K562 (cell line): ENCODE measurements around the gene INPP4B. TPM values are rescaled to one million over a fixed set of nuclear protein-coding genes. Genes with fewer than 3 reads are reported as not detected.

Source experiments
- ATAC-seq: fragments of 200-7000 bp; cut with Tn5 transposase; 3 replicates; pipeline ENCODE4 v1.9.1; 2020; ENCODE audit warnings: moderate library complexity
- BruUV-seq: library from RNA; stranded (reverse); fragments of 400-500 nt; replicated peaks from 2 replicates; lab custom pipeline; 2021; lab: Mats Ljungman, UMichigan
- CTCF ChIA-PET: fragments of 300-600 bp; formaldehyde crosslinking; extraction: SDS; loops from one replicate; lab custom pipeline; 2021; ENCODE audit warnings: low intra/inter-chr PET ratio; lab: Yijun Ruan, JAX
- POLR2A ChIA-PET: fragments of 300-600, 350-650 bp; sonication (Branson Sonifier 250); formaldehyde crosslinking; extraction: SDS; loops from one replicate; lab custom pipeline; 2021; ENCODE audit warnings: antibody characterized with exemption, inconsistent platforms; lab: Yijun Ruan, JAX
- DNase-seq, 4 experiments: peaks; one replicate each; pipeline versions ENCODE4 v3.0.0 to v3.0.0-alpha.2; 2011 to 2018; ENCODE audit warnings: low spot score in 3 of 4, mixed read lengths in 3 of 4; ENCODE audit errors: extremely low read depth in 1 of 4
- FAIRE-seq: peaks from 2 replicates; lab custom pipeline; 2011; peaks lifted over from hg19 to GRCh38; lab: Jason Lieb, UNC
- H2AFZ ChIP-seq: 2 replicates; pipeline ENCODE4 v1.6.0; 2011; ENCODE audit warnings: low read depth, low read length, control low read depth, inconsistent platforms
- H3K27ac ChIP-seq: fragments of 200-600 bp; 3 replicates; pipeline ENCODE4 v1.8.0; 2011; ENCODE audit warnings: low read depth, mild to moderate bottlenecking, control low read depth, inconsistent platforms, low read length, moderate library complexity, mixed read lengths; ENCODE audit errors: extremely low read depth
- H3K27me3 ChIP-seq, 2 experiments: fragments of 300-600 bp in 1 of 2; 2 replicates in 1 of 2; 3 replicates in 1 of 2; pipeline versions ENCODE4 v1.6.0 to v1.8.0; 2011; ENCODE audit warnings: inconsistent platforms in 2 of 2, low read length in 2 of 2, mild to moderate bottlenecking in 1 of 2, mixed read lengths in 1 of 2, moderate library complexity in 1 of 2; ENCODE audit not compliant: control insufficient read depth in 2 of 2, insufficient read depth in 2 of 2
- H3K36me3 ChIP-seq: fragments of 300-600 bp; 3 replicates; pipeline ENCODE4 v1.8.0; 2011; ENCODE audit warnings: mild to moderate bottlenecking, low read length, inconsistent platforms; ENCODE audit not compliant: control insufficient read depth, insufficient read depth
- H3K4me1 ChIP-seq, 2 experiments: fragments of 200-600 bp in 1 of 2; replicated peaks in 1 of 2; 2 replicates in 1 of 2; 3 replicates in 1 of 2; pipeline versions ENCODE4 v1.5.1 to v1.8.0; 2011; ENCODE audit warnings: inconsistent platforms in 2 of 2, low read length in 2 of 2, mild to moderate bottlenecking in 1 of 2, mixed read lengths in 1 of 2, moderate library complexity in 1 of 2; ENCODE audit not compliant: control insufficient read depth in 2 of 2, insufficient read depth in 2 of 2
- H3K4me2 ChIP-seq: 2 replicates; pipeline ENCODE4 v1.6.1; 2011; ENCODE audit warnings: low read length, control low read depth, inconsistent platforms, mixed read lengths; ENCODE audit not compliant: insufficient read depth
- H3K4me3 ChIP-seq: fragments of 200-600 bp; sonication (generic), shearing (Covaris generic); 2 replicates; pipeline ENCODE4 v1.5.1; 2016; ENCODE audit warnings: control low read depth, inconsistent platforms
- H3K79me2 ChIP-seq: fragments of 200-600 bp; 3 replicates; pipeline ENCODE4 v1.8.0; 2011; ENCODE audit warnings: low read length, inconsistent platforms; ENCODE audit not compliant: control insufficient read depth, insufficient read depth
- H3K9ac ChIP-seq, 2 experiments: 2 replicates each; pipeline versions ENCODE4 v1.6.0 to v1.6.1; 2011; ENCODE audit warnings: low read depth in 2 of 2, low read length in 2 of 2, control low read depth in 1 of 2, inconsistent platforms in 1 of 2, mild to moderate bottlenecking in 1 of 2, mixed read lengths in 1 of 2; ENCODE audit not compliant: insufficient read depth in 1 of 2
- H3K9me1 ChIP-seq: one replicate; pipeline ENCODE4 v1.6.0; 2011; ENCODE audit warnings: inconsistent platforms, mild to moderate bottlenecking, low read length, moderate library complexity; ENCODE audit not compliant: control insufficient read depth, insufficient read depth
- H3K9me3 ChIP-seq: replicated peaks from 2 replicates; pipeline ENCODE4 v1.5.1; 2011; ENCODE audit warnings: low read depth, low read length, inconsistent platforms; ENCODE audit not compliant: control insufficient read depth, insufficient read depth
- H4K20me1 ChIP-seq: replicated peaks from 2 replicates; pipeline ENCODE4 v1.6.1; 2011; ENCODE audit warnings: low read length, inconsistent platforms, mixed read lengths; ENCODE audit not compliant: control insufficient read depth, insufficient read depth
- CREBBP ChIP-seq: IDR thresholded peaks from one replicate; pipeline ENCODE4 v1.6.1; 2012; ENCODE audit warnings: low read depth, mild to moderate bottlenecking, control low read depth, inconsistent platforms, low read length
- CXXC5 ChIP-seq: fragments of 250-450 bp; sonication (Bioruptor Pico); IDR thresholded peaks from 2 replicates; pipeline ENCODE4 v1.8.0; 2022; ENCODE audit warnings: inconsistent platforms, mild to moderate bottlenecking, moderate library complexity
- GTF2E2 ChIP-seq: fragments of 200-800 bp; sonication (Bioruptor generic); IDR thresholded peaks from 2 replicates; pipeline ENCODE4 v1.6.1; 2016; ENCODE audit warnings: missing genetic modification characterization, missing compliant biosample characterization
- GTF3C2 ChIP-seq: IDR thresholded peaks from 3 replicates; pipeline ENCODE4 v1.6.1; 2011; ENCODE audit warnings: borderline replicate concordance, mild to moderate bottlenecking, moderate library complexity; ENCODE audit not compliant: insufficient read length; ENCODE audit errors: extremely low read depth
- NR1H2 ChIP-seq: sonication (generic); formaldehyde crosslinking; IDR thresholded peaks from 2 replicates; pipeline ENCODE4 v1.4.0; 2020; ENCODE audit warnings: mild to moderate bottlenecking, missing genetic modification reagents
- PRPF4 ChIP-seq: fragments of 200-400 bp; formaldehyde crosslinking; IDR thresholded peaks from one replicate; pipeline ENCODE4 v1.6.1; 2017; ENCODE audit warnings: low read length, low read depth, mild to moderate bottlenecking; ENCODE audit not compliant: insufficient read depth, poor library complexity, severe bottlenecking
- SNRNP70 ChIP-seq: fragments of 200-400 bp; formaldehyde crosslinking; optimal IDR thresholded peaks from 2 replicates; pipeline ENCODE3; 2017; ENCODE audit warnings: low read depth, low read length
- STAT6 ChIP-seq: sonication (generic); formaldehyde crosslinking; IDR thresholded peaks from 2 replicates; pipeline ENCODE4 v1.8.1; 2023; ENCODE audit warnings: mild to moderate bottlenecking, missing genetic modification reagents
- ZNF184 ChIP-seq: sonication (generic); formaldehyde crosslinking; IDR thresholded peaks from 2 replicates; pipeline ENCODE4 v1.5.0; 2020; ENCODE audit warnings: missing genetic modification reagents
- ZNF507 ChIP-seq: conservative IDR thresholded peaks from 2 replicates; pipeline ENCODE4 v1.6.1; 2017; ENCODE audit warnings: missing genetic modification characterization, missing compliant biosample characterization
- ZNF592 ChIP-seq: fragments of 450-650 bp; IDR thresholded peaks from 2 replicates; pipeline ENCODE4 v1.6.1; 2017; ENCODE audit warnings: antibody characterized with exemption, mild to moderate bottlenecking
- ZSCAN29 ChIP-seq: fragments of 450-650 bp; IDR thresholded peaks from 2 replicates; pipeline ENCODE4 v1.6.1; 2017
- WGBS: fragments of 100-300 bp; shearing (Covaris generic); methylation state at CpG from one replicate; pipeline ENCODE4 v1.1.6; 2016; ENCODE audit warnings: low coverage, mixed read lengths; ENCODE audit not compliant: insufficient coverage; ENCODE audit errors: missing lambda C conversion rate; 5-methylcytosine and 5-hydroxymethylcytosine counted together
- in situ Hi-C: fragments of 300-500 bp; cut with MboI; formaldehyde crosslinking; loops from 4 replicates; pipeline ENCODE4 v1.15.0; 2018; ENCODE audit warnings: inconsistent platforms, mixed read lengths
- intact Hi-C: fragments of 100-400 bp; cut with micrococcal nuclease; formaldehyde crosslinking; loops from 2 replicates; pipeline ENCODE4 v1.14.2; 2022
- polyA plus RNA-seq, 8 experiments: library from polyadenylated mRNA; depleted of rRNA in 4 of 8; stranded (reverse) in 5 of 8; unstranded in 3 of 8; fragments of >200 nt; fragmentation: Nextera tagmentation in 2 of 8; fragmentation: Illumina TruSeq in 1 of 8; extraction: Ambion mirVana in 2 of 8; extraction: Trizol in 1 of 8; gene quantifications; 2 replicates each; pipeline versions ENCODE4 v1.2.1 to v1.2.3, GENCODE V29; 2011 to 2014; ENCODE audit warnings: inconsistent platforms in 1 of 8, missing spikeins in 1 of 8
- total RNA-seq, 7 experiments: library from RNA; depleted of rRNA in 6 of 7; stranded (reverse); fragments of >200 nt in 6 of 7; fragmentation: Illumina TruSeq in 2 of 7; extraction: Trizol in 2 of 7; gene quantifications; 2 replicates each; pipeline versions ENCODE4 v1.2.1 to v1.2.3, GENCODE V29; 2011 to 2021; ENCODE audit warnings: low replicate concordance in 1 of 7

Gene INPP4B
- total and polyA plus RNA-seq, 9 of the 15 experiments (the other 6 are each of a cell fraction or from before 2014, with no cell fraction given): 0.04 to 0.11 TPM; not detected in 7

DNA sequence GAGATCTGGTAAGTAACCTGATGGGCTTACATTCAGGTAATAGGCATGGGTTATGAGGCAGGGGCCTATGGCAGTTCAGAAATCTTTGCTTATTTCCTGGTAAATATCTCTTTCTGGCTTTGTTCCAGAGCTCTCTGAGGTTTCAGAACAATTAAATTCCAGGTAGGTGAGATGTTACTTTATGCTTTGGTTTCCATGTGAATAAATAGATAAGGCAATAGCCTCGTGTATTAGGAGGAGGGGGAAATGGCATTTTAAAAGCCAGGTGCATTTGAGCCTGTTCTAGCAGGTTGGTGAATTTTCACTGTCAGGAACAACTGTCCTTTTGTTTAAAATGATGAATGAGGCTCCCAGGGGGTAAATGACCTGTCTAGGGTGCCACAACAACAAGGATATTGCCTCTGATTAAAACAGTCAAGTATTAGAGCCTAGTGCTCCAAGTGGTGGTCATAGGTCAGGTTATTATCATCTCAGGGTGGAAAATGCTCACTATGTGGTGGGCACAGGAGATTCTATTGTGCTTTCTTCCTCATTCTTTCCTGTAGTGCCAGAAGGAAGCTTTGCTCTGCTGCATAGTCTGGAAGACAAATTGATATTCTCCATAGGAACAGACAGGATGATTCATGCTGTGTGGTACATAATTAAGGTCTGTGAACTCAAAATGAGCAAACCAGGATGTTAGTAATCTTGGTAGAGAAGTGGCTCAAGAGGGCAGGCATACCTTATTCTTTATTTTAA lies 296.2 kb downstream of the INPP4B start:
- CTCF ChIA-PET: no interaction called here
- DNase-seq (no peak), ATAC-seq (no peak), FAIRE-seq (no peak)
- H3K27ac ChIP-seq: no peak overlapping the region
- no peaks in the 10 kb centered on the region for H3K4me1 ChIP-seq
- no peak overlapping the region for H2AFZ ChIP-seq
- no peaks in the 10 kb centered on the region for H4K20me1 ChIP-seq
- 0% methylated on average over 1 of the region's 1 CpG for WGBS
- no peak overlapping the region for H3K9ac ChIP-seq
- H3K79me2 ChIP-seq: no peaks in the 10 kb centered on the region
- no TSS peak for BruUV-seq
- no peaks in the 10 kb centered on the region for H3K9me1 ChIP-seq
- H3K27me3 ChIP-seq: no peaks in the 10 kb centered on the region
- POLR2A ChIA-PET: no interaction called here
- H3K36me3 ChIP-seq: no peaks in the 10 kb centered on the region
- H3K9me3 ChIP-seq: no peaks in the 10 kb centered on the region
- H3K4me2 ChIP-seq: no peak overlapping the region
- intact Hi-C loops (no loop called here), in situ Hi-C loops (no loop called here)
- H3K4me3 ChIP-seq: no peak overlapping the region
- TF ChIP-seq CREBBP: no peak
- no peak for TF ChIP-seq CXXC5 (CRISPR knock-in tag)
- no peak for TF ChIP-seq SNRNP70
- no peak for TF ChIP-seq NR1H2 (CRISPR knock-in tag)
- TF ChIP-seq ZNF507 (tag): no peak
- TF ChIP-seq ZNF184 (CRISPR knock-in tag): no peak
- no peak for TF ChIP-seq GTF3C2
- TF ChIP-seq ZNF592: no peak
- TF ChIP-seq GTF2E2 (tag): no peak
- no peak for TF ChIP-seq PRPF4
- no peak for TF ChIP-seq STAT6 (CRISPR knock-in tag)
- TF ChIP-seq ZSCAN29: no peak
